Right lobe of liver (tissue), 4 donors: ENCODE results near the gene RCCD1.

Source experiments
- CTCF ChIP-seq, 4 donors: fragments of 200-600 bp in 3 of 4; fragments of 450-650 bp in 1 of 4; IDR thresholded peaks; one replicate each; pipeline versions ENCODE4 v1.5.1 to v1.8.0; 2016 to 2022; ENCODE audit warnings: antibody characterized with exemption in 4 of 4, mild to moderate bottlenecking in 2 of 4
- POLR2A ChIP-seq: fragments of 450-650 bp; IDR thresholded peaks from one replicate; pipeline ENCODE4 v1.6.1; 2017; ENCODE audit warnings: antibody characterized with exemption, mild to moderate bottlenecking
- donor health status: DM: no; HTN: no; CAD: no.
- donor health status: DM: no; HTN: no; CAD: no.
- donor health status: DM: no; HTN: yes; CAD: no.

- TF ChIP-seq CTCF (IDR thresholded peaks at IDR 0.05) = no peak
- no peak for TF ChIP-seq POLR2A
These were observed 36.5 kb upstream of the RCCD1 start for GRCh38 chr15:90918034-90918788.
